HG02610 (cell line): ENCODE measurements around the gene ABLIM2.
"Not testable (repeated sequence)": the region's sequence is repeated elsewhere in the genome, so short reads cannot be mapped to it uniquely, and the experiment has no call there.

Experiments used
- ATAC-seq: cut with Tn5 transposase; IDR thresholded peaks from one replicate; pipeline ENCODE4 v1.9.1; 2021; ENCODE audit warnings: mild to moderate bottlenecking, moderate library complexity; ENCODE audit not compliant: unreplicated experiment

The ABLIM2 gene

GRCh38 chr4:7918981-7919380, 239.6 kb downstream of the ABLIM2 start:
- ATAC-seq: no peak

GRCh38 chr4:7918187-7918586, 240.4 kb downstream of the ABLIM2 start:
- ATAC-seq: not testable (repeated sequence)

DNA sequence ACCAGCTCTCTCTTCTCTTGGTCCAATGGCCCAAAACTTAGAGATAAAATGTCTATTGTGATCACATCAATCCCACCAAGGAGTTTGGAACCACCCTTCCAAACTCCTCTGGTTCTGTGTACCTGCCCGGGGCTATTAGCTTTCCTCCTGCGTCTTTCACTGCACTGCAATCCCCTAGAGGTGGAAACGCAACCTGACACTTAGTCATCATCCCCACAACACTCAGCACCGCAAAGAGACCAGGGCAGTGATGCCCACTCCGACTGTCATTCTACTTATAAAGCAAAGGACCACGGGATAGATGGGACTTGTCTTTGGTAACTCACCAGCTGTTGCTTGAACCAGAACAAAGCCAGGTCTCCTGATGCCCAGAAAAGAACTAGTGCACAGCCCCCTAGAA, 240.9 kb downstream of the ABLIM2 start:
- ATAC-seq: no peak

- ATAC-seq: peak; percentile 11
Measured at GRCh38 chr4:7915875-7916242, 242.8 kb downstream of the ABLIM2 start.
